Measurements from ENCODE around the gene MMP21.

The MMP21 gene

GRCh38 chr10:125792342-125793300 lies 17.0 kb upstream of the MMP21 start:
- DNase-seq (ENCODE audit: low read depth), result no peak

- no peak for DNase-seq (ENCODE audit: low read depth)
Measured at GRCh38 chr10:125788156-125789034, 12.8 kb upstream of the MMP21 start.

GRCh38 chr10:125785791-125786190 lies 10.2 kb upstream of the MMP21 start:
- DNase-seq (ENCODE audit: low read depth), result no peak

- DNase-seq (ENCODE audit: low read depth), result no peak
Measured at GRCh38 chr10:125783957-125784356, 8.3 kb upstream of the MMP21 start.

- DNase-seq (ENCODE audit: low read depth), result no peak
Measured at GRCh38 chr10:125783408-125783807, 7.8 kb upstream of the MMP21 start.

GRCh38 chr10:125782616-125783015 lies 7.0 kb upstream of the MMP21 start:
- no peak for DNase-seq (ENCODE audit: low read depth)

GRCh38 chr10:125782054-125782453 lies 6.4 kb upstream of the MMP21 start:
- DNase-seq (ENCODE audit: low read depth), result no peak

GRCh38 chr10:125781374-125781773 lies 5.8 kb upstream of the MMP21 start:
- DNase-seq (ENCODE audit: low read depth), result no peak

- DNase-seq (ENCODE audit: low read depth), result no peak
Measured at GRCh38 chr10:125779403-125780327, 4.0 kb upstream of the MMP21 start.

GRCh38 chr10:125778556-125778955 lies 2.9 kb upstream of the MMP21 start:
- no peak for DNase-seq (ENCODE audit: low read depth)

GRCh38 chr10:125777806-125778205 lies 2.2 kb upstream of the MMP21 start:
- DNase-seq (ENCODE audit: low read depth), result no peak

GRCh38 chr10:125774581-125775191 lies 935 bp downstream of the MMP21 start:
- DNase-seq (ENCODE audit: low read depth), result no peak

GRCh38 chr10:125773687-125774543 lies 1.7 kb downstream of the MMP21 start:
- no peak for DNase-seq (ENCODE audit: low read depth)

- no peak for DNase-seq (ENCODE audit: low read depth)
Measured at GRCh38 chr10:125772864-125773180, 2.8 kb downstream of the MMP21 start.

- no peak for DNase-seq (ENCODE audit: low read depth)
Measured at GRCh38 chr10:125772112-125772863, 3.3 kb downstream of the MMP21 start.

GRCh38 chr10:125770844-125771243 lies 4.8 kb downstream of the MMP21 start:
- DNase-seq (ENCODE audit: low read depth), result no peak

GRCh38 chr10:125769175-125769574 lies 6.4 kb downstream of the MMP21 start:
- no peak for DNase-seq (ENCODE audit: low read depth)

- no peak for DNase-seq (ENCODE audit: low read depth)
Measured at GRCh38 chr10:125768219-125768855, 7.3 kb downstream of the MMP21 start.

- DNase-seq (ENCODE audit: low read depth), result no peak
Measured at GRCh38 chr10:125766511-125766910, 9.1 kb downstream of the MMP21 start.

Data from stimulated activated CD8-positive, alpha-beta memory T cell treated with anti-CD3 and anti-CD28 coated beads, Interleukin-7, amount 100 ng/mL, for 24 hours (primary cell).